SK-N-SH treated with all-trans-retinoic acid at 6 μM for 48 hours (cell line): ENCODE measurements around the gene USP4.

Experiments used
- ATAC-seq: fragments of 200-7000 bp; cut with Tn5 transposase; 3 replicates; pipeline ENCODE4 v1.9.1; 2020; ENCODE audit warnings: mild to moderate bottlenecking, moderate library complexity
- ARNTL ChIP-seq: fragments of 450-650 bp; formaldehyde crosslinking; IDR thresholded peaks from 2 replicates; pipeline ENCODE4 v1.5.0; 2020; ENCODE audit warnings: low read depth, mild to moderate bottlenecking, moderate library complexity, borderline replicate concordance
- BACH2 ChIP-seq: fragments of 250-450 bp; sonication (Bioruptor Pico); IDR thresholded peaks from 2 replicates; pipeline ENCODE4 v1.9.0; 2021; ENCODE audit warnings: mild to moderate bottlenecking, borderline replicate concordance
- CREB5 ChIP-seq: fragments of 250-450 bp; sonication (Bioruptor Pico); IDR thresholded peaks from 2 replicates; pipeline ENCODE4 v1.5.1; 2020; ENCODE audit warnings: low read depth, mild to moderate bottlenecking, moderate library complexity
- CSDC2 ChIP-seq: fragments of 250-450 bp; sonication (Bioruptor Pico); IDR thresholded peaks from 2 replicates; pipeline ENCODE4 v1.5.0; 2020; ENCODE audit warnings: mild to moderate bottlenecking, moderate library complexity
- ESRRG ChIP-seq: fragments of 250-450 bp; sonication (Bioruptor Pico); IDR thresholded peaks from 2 replicates; pipeline ENCODE4 v1.6.1; 2021; ENCODE audit warnings: mild to moderate bottlenecking
- GLIS3 ChIP-seq: fragments of 250-450 bp; sonication (Bioruptor Pico); IDR thresholded peaks from 2 replicates; pipeline ENCODE4 v1.5.0; 2020; ENCODE audit warnings: mild to moderate bottlenecking, moderate library complexity
- PATZ1 ChIP-seq: fragments of 250-450 bp; sonication (Bioruptor Pico); IDR thresholded peaks from 2 replicates; pipeline ENCODE4 v1.8.0; 2020; ENCODE audit warnings: mild to moderate bottlenecking, moderate library complexity, borderline replicate concordance
- POU6F1 ChIP-seq: fragments of 250-450 bp; sonication (Bioruptor Pico); IDR thresholded peaks from 2 replicates; pipeline ENCODE4 v1.8.0; 2021; ENCODE audit warnings: low read depth, mild to moderate bottlenecking, moderate library complexity, borderline replicate concordance
- PPARA ChIP-seq: fragments of 250-450 bp; sonication (Bioruptor Pico); IDR thresholded peaks from 2 replicates; pipeline ENCODE4 v1.5.0; 2020; ENCODE audit warnings: mild to moderate bottlenecking, borderline replicate concordance
- RARB ChIP-seq: fragments of 250-450 bp; sonication (Bioruptor Pico); IDR thresholded peaks from 2 replicates; pipeline ENCODE4 v1.8.0; 2021; ENCODE audit warnings: mild to moderate bottlenecking, moderate library complexity
- SNAI2 ChIP-seq: fragments of 250-450 bp; sonication (Bioruptor Pico); IDR thresholded peaks from 2 replicates; pipeline ENCODE4 v1.5.0; 2020; ENCODE audit warnings: mild to moderate bottlenecking, moderate library complexity
- TCF4 ChIP-seq: fragments of 250-450 bp; sonication (Bioruptor Pico); IDR thresholded peaks from 2 replicates; pipeline ENCODE4 v1.8.0; 2021; ENCODE audit warnings: mild to moderate bottlenecking, moderate library complexity, borderline replicate concordance
- TSHZ2 ChIP-seq: fragments of 250-450 bp; sonication (Bioruptor Pico); IDR thresholded peaks from 2 replicates; pipeline ENCODE4 v1.5.0; 2020; ENCODE audit warnings: mild to moderate bottlenecking, moderate library complexity
- ZC3H10 ChIP-seq: fragments of 250-450 bp; sonication (Bioruptor Pico); IDR thresholded peaks from 2 replicates; pipeline ENCODE4 v1.5.1; 2021; ENCODE audit warnings: mild to moderate bottlenecking, moderate library complexity
- ZFP3 ChIP-seq: fragments of 250-450 bp; sonication (Bioruptor Pico); IDR thresholded peaks from 2 replicates; pipeline ENCODE4 v1.5.0; 2020; ENCODE audit warnings: mild to moderate bottlenecking, moderate library complexity
- ZFP30 ChIP-seq: fragments of 450-650 bp; formaldehyde crosslinking; IDR thresholded peaks from 2 replicates; pipeline ENCODE4 v1.5.0; 2022; ENCODE audit warnings: mild to moderate bottlenecking, moderate library complexity
- ZNF565 ChIP-seq: fragments of 450-650 bp; formaldehyde crosslinking; conservative IDR thresholded peaks from 2 replicates; pipeline ENCODE4 v1.5.0; 2020; ENCODE audit warnings: low read depth, mild to moderate bottlenecking, moderate library complexity
- ZNF70 ChIP-seq: fragments of 450-650 bp; formaldehyde crosslinking; IDR thresholded peaks from 2 replicates; pipeline ENCODE4 v1.5.0; 2020; ENCODE audit warnings: mild to moderate bottlenecking, moderate library complexity

USP4 gene

GRCh38 chr3:49255718-49256511 is 83.9 kb downstream of the USP4 start (continued):
- TF ChIP-seq TSHZ2 (CRISPR knock-in tag) = no peak
- TF ChIP-seq ZFP30 (CRISPR knock-in tag) = no peak

- peak; percentile 88 for ATAC-seq
- TF ChIP-seq PATZ1 (CRISPR knock-in tag) (no peak), ESRRG (CRISPR knock-in tag) (no peak), ZNF70 (CRISPR knock-in tag) (no peak), ZNF565 (CRISPR knock-in tag) (no peak), ZFP30 (CRISPR knock-in tag) (no peak), ZFP3 (CRISPR knock-in tag) (no peak), PPARA (CRISPR knock-in tag) (no peak), GLIS3 (CRISPR knock-in tag) (no peak), ZC3H10 (CRISPR knock-in tag) (no peak)
Observed at GRCh38 chr3:49255112-49255511, 84.7 kb downstream of the USP4 start.

GRCh38 chr3:49253512-49253911 is 86.3 kb downstream of the USP4 start:
- no peak for ATAC-seq
- no peak for TF ChIP-seq TCF4 (CRISPR knock-in tag)
- no peak for TF ChIP-seq CREB5
- TF ChIP-seq ARNTL (CRISPR knock-in tag) = no peak
- TF ChIP-seq BACH2 (CRISPR knock-in tag) = no peak
- TF ChIP-seq POU6F1 = no peak
- TF ChIP-seq RARB = no peak
- TF ChIP-seq ESRRG (CRISPR knock-in tag) = no peak
- no peak for TF ChIP-seq PATZ1 (CRISPR knock-in tag)
- no peak for TF ChIP-seq ZFP3 (CRISPR knock-in tag)
- TF ChIP-seq CSDC2 (CRISPR knock-in tag) = no peak
- no peak for TF ChIP-seq PPARA (CRISPR knock-in tag)
- no peak for TF ChIP-seq ZC3H10 (CRISPR knock-in tag)
- TF ChIP-seq GLIS3 (CRISPR knock-in tag) = no peak
- no peak for TF ChIP-seq ZNF70 (CRISPR knock-in tag)
- TF ChIP-seq SNAI2 (CRISPR knock-in tag) = no peak

GRCh38 chr3:49248840-49249227 is 91.0 kb downstream of the USP4 start:
- TF ChIP-seq SNAI2 (CRISPR knock-in tag) = no peak
- ATAC-seq = peak; percentile 59
